Astrocyte (in vitro differentiated cells and primary cell): Measurements from ENCODE around the gene CEACAM4. TPM values are rescaled to one million over a fixed set of nuclear protein-coding genes. Genes with fewer than 3 reads are reported as not detected.

ENCODE experiments used
- DNase-seq: peaks from one replicate; pipeline ENCODE4 v3.0.0-alpha.2; 2010; ENCODE audit warnings: low read depth
- FAIRE-seq: peaks from 2 replicates; lab custom pipeline; 2011; peaks lifted over from hg19 to GRCh38; lab: Jason Lieb, UNC
- H2AFZ ChIP-seq: 2 replicates; pipeline ENCODE4 v1.6.0; 2012; ENCODE audit warnings: low read depth, low read length, inconsistent platforms
- H3K27ac ChIP-seq: 2 replicates; pipeline ENCODE4 v1.5.1; 2011; ENCODE audit warnings: low read depth, low read length, inconsistent platforms
- H3K27me3 ChIP-seq: 2 replicates; pipeline ENCODE4 v1.6.0; 2011; ENCODE audit warnings: low read length, inconsistent platforms; ENCODE audit not compliant: insufficient read depth
- H3K36me3 ChIP-seq: 2 replicates; pipeline ENCODE4 v1.5.1; 2011; ENCODE audit warnings: low read length, inconsistent platforms; ENCODE audit not compliant: insufficient read depth
- H3K4me1 ChIP-seq: 2 replicates; pipeline ENCODE4 v1.5.1; 2011; ENCODE audit warnings: low read length, inconsistent platforms; ENCODE audit not compliant: insufficient read depth
- H3K4me2 ChIP-seq: 2 replicates; pipeline ENCODE4 v1.6.0; 2012; ENCODE audit warnings: low read length, inconsistent platforms
- H3K4me3 ChIP-seq: 2 replicates; pipeline ENCODE4 v1.5.1; 2011; ENCODE audit warnings: low read depth, mild to moderate bottlenecking, low read length, inconsistent platforms; ENCODE audit not compliant: insufficient read depth
- H3K79me2 ChIP-seq: 2 replicates; pipeline ENCODE4 v1.6.0; 2012; ENCODE audit warnings: mild to moderate bottlenecking, low read length, inconsistent platforms; ENCODE audit not compliant: insufficient read depth
- H3K9ac ChIP-seq: 2 replicates; pipeline ENCODE4 v1.6.0; 2012; ENCODE audit warnings: mild to moderate bottlenecking, low read length, inconsistent platforms
- H3K9me3 ChIP-seq: 2 replicates; pipeline ENCODE4 v1.5.1; 2012; ENCODE audit warnings: low read depth, mild to moderate bottlenecking, low read length, inconsistent platforms; ENCODE audit not compliant: insufficient read depth
- H4K20me1 ChIP-seq: 2 replicates; pipeline ENCODE4 v1.6.0; 2012; ENCODE audit warnings: low read length, inconsistent platforms; ENCODE audit not compliant: insufficient read depth
- H3K27ac Mint-ChIP-seq: one replicate; pipeline ENCODE4 v1.8.0; 2021; ENCODE audit warnings: mild to moderate bottlenecking, mixed read lengths; ENCODE audit not compliant: unreplicated experiment
- H3K27me3 Mint-ChIP-seq: one replicate; pipeline ENCODE4 v1.8.0; 2021; ENCODE audit warnings: low read depth, mixed read lengths; ENCODE audit not compliant: unreplicated experiment
- H3K36me3 Mint-ChIP-seq: one replicate; pipeline ENCODE4 v1.8.0; 2021; ENCODE audit warnings: low read depth, mixed read lengths; ENCODE audit not compliant: unreplicated experiment
- H3K4me1 Mint-ChIP-seq: one replicate; pipeline ENCODE4 v1.8.0; 2021; ENCODE audit warnings: low read depth, mixed read lengths; ENCODE audit not compliant: unreplicated experiment
- H3K4me3 Mint-ChIP-seq: one replicate; pipeline ENCODE4 v1.8.0; 2021; ENCODE audit warnings: mild to moderate bottlenecking, moderate library complexity, mixed read lengths; ENCODE audit not compliant: unreplicated experiment
- H3K9me3 Mint-ChIP-seq: one replicate; pipeline ENCODE4 v1.8.0; 2021; ENCODE audit warnings: mild to moderate bottlenecking, mixed read lengths; ENCODE audit not compliant: unreplicated experiment
- EZH2 ChIP-seq: IDR thresholded peaks from 2 replicates; pipeline ENCODE4 v1.6.1; 2012; ENCODE audit warnings: mild to moderate bottlenecking, low read length, inconsistent platforms; ENCODE audit not compliant: insufficient read depth
- total RNA-seq: library from RNA; stranded (reverse); gene quantifications from 2 replicates; pipeline ENCODE4 v1.2.1, GENCODE V29; 2021
- TF ChIP-seq, protein P1 (sequence below): IDR thresholded peaks from 2 replicates; pipeline ENCODE4 v1.5.1; 2011; ENCODE audit warnings: low read depth, mild to moderate bottlenecking, inconsistent platforms, low read length, moderate library complexity; ENCODE audit not compliant: insufficient read depth

The CEACAM4 gene
- total RNA-seq, 1 donor from 2014 or later, result not detected

DNA sequence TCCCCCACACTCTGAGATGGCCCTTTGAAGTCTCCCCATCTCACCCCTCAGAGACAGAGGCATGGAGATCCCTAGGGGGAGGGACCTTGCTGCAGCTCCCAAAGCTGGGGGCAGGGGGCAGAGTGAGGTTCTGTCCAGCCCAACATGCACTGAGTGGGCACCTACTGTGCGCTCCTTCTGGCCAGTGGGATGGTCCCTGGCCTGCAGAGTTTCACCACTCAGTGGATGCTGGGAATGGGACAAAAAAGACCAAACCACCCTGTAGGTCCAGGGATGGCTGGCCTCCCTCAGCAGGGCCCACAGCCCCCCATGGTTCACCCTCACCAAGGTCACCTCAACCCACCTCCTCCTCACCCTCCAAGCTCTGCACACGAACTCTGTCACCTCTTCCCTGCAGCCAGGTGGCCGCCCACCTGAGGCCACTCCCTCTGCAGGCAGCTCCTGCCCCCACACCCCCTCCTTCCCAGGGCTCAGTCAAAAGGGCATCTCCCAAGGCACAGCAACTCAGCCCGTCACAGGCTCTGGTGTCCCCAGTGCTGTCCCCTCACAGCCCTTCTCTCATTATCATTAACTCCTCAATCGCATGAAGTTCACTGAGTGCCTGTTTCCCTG is 34.8 kb downstream of the CEACAM4 start:
- no peaks in the 10 kb centered on the region for H3K36me3 ChIP-seq
- no peaks in the 10 kb centered on the region for H3K4me1 Mint-ChIP-seq
- no peaks in the 10 kb centered on the region for H3K9me3 ChIP-seq
- no peaks in the 10 kb centered on the region for H3K4me1 ChIP-seq
- peaks cover 2% of the 10 kb centered on the region for H3K9me3 Mint-ChIP-seq
- H3K27ac ChIP-seq, result no peak overlapping the region
- DNase-seq (no peak), FAIRE-seq (no peak)
- peaks cover 68% of the 10 kb centered on the region for H3K27me3 Mint-ChIP-seq
- no peaks in the 10 kb centered on the region for H3K27me3 ChIP-seq
- no peak overlapping the region for H3K4me3 ChIP-seq
- no peak overlapping the region for H3K4me3 Mint-ChIP-seq
- no peak overlapping the region for H3K9ac ChIP-seq
- no peak for TF ChIP-seq EZH2
- TF ChIP-seq, protein P1, sequence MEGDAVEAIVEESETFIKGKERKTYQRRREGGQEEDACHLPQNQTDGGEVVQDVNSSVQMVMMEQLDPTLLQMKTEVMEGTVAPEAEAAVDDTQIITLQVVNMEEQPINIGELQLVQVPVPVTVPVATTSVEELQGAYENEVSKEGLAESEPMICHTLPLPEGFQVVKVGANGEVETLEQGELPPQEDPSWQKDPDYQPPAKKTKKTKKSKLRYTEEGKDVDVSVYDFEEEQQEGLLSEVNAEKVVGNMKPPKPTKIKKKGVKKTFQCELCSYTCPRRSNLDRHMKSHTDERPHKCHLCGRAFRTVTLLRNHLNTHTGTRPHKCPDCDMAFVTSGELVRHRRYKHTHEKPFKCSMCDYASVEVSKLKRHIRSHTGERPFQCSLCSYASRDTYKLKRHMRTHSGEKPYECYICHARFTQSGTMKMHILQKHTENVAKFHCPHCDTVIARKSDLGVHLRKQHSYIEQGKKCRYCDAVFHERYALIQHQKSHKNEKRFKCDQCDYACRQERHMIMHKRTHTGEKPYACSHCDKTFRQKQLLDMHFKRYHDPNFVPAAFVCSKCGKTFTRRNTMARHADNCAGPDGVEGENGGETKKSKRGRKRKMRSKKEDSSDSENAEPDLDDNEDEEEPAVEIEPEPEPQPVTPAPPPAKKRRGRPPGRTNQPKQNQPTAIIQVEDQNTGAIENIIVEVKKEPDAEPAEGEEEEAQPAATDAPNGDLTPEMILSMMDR, result no peak
- H3K36me3 Mint-ChIP-seq, result no peaks in the 10 kb centered on the region
- H4K20me1 ChIP-seq, result no peaks in the 10 kb centered on the region
- no peaks in the 10 kb centered on the region for H3K79me2 ChIP-seq
- H3K27ac Mint-ChIP-seq, result no peak overlapping the region
- no peak overlapping the region for H2AFZ ChIP-seq
- H3K4me2 ChIP-seq, result no peak overlapping the region

GRCh38 chr19:41590936-41591335 is 35.9 kb downstream of the CEACAM4 start:
- DNase-seq (no peak), FAIRE-seq (no peak)
- Histone ChIP-seq H4K20me1 (no peaks in the 10 kb centered on the region), H3K4me1 (no peaks in the 10 kb centered on the region), H2AFZ (no peak overlapping the region), H3K9ac (no peak overlapping the region), H3K27me3 (no peaks in the 10 kb centered on the region), H3K9me3 (no peaks in the 10 kb centered on the region), H3K27ac (no peak overlapping the region), H3K4me3 (no peak overlapping the region), H3K4me2 (no peak overlapping the region), H3K36me3 (no peaks in the 10 kb centered on the region), H3K79me2 (no peaks in the 10 kb centered on the region)
- no peak for TF ChIP-seq EZH2
- TF ChIP-seq, protein P1, result no peak
- no peaks in the 10 kb centered on the region for H3K4me1 Mint-ChIP-seq
- no peak overlapping the region for H3K27ac Mint-ChIP-seq
- no peaks in the 10 kb centered on the region for H3K36me3 Mint-ChIP-seq
- peaks cover 4% of the 10 kb centered on the region for H3K9me3 Mint-ChIP-seq
- H3K4me3 Mint-ChIP-seq, result no peak overlapping the region
- H3K27me3 Mint-ChIP-seq, result peaks cover 66% of the 10 kb centered on the region

- H3K9me3 ChIP-seq, result no peaks in the 10 kb centered on the region
- H3K36me3 ChIP-seq, result no peaks in the 10 kb centered on the region
- Mint-ChIP-seq H3K27ac (no peak overlapping the region), H3K4me1 (no peaks in the 10 kb centered on the region), H3K9me3 (peaks cover 9% of the 10 kb centered on the region), H3K36me3 (no peaks in the 10 kb centered on the region), H3K4me3 (no peak overlapping the region), H3K27me3 (peaks cover 71% of the 10 kb centered on the region)
- no peaks in the 10 kb centered on the region for H3K4me1 ChIP-seq
- no peak for TF ChIP-seq EZH2
- H3K4me2 ChIP-seq, result no peak overlapping the region
- H3K79me2 ChIP-seq, result no peaks in the 10 kb centered on the region
- DNase-seq (no peak), FAIRE-seq (no peak)
- H4K20me1 ChIP-seq, result no peaks in the 10 kb centered on the region
- H2AFZ ChIP-seq, result no peak overlapping the region
- H3K27me3 ChIP-seq, result no peaks in the 10 kb centered on the region
- H3K27ac ChIP-seq, result no peak overlapping the region
- H3K4me3 ChIP-seq, result no peak overlapping the region
- H3K9ac ChIP-seq, result no peak overlapping the region
Observed at GRCh38 chr19:41589371-41589770, 37.5 kb downstream of the CEACAM4 start.
